Measurements from ENCODE around the gene ZNF442.
"Not testable (repeated sequence)": the region's sequence is repeated elsewhere in the genome, so short reads cannot be mapped to it uniquely, and the experiment has no call there.

The ZNF442 gene

GRCh38 chr19:12365236-12366162, at the start of gene ZNF442:
Gene ZNF442, minus strand, starts transcription at chr19:12365683. Its CDS starts 2,052 bp downstream, at chr19:12363631.
- peak; percentile 92 for DNase-seq

- DNase-seq, result no peak
These were observed 46.4 kb upstream of the ZNF442 start for GRCh38 chr19:12411893-12412292.

- DNase-seq, result peak; percentile 90
These were observed 35.4 kb upstream of the ZNF442 start, which contains the start of gene ZNF799 for GRCh38 chr19:12400633-12401502. Gene ZNF799, minus strand, starts transcription at chr19:12401271. Its CDS starts 201 bp downstream, at chr19:12401070.

- peak; percentile 37 for DNase-seq
These were observed 34.6 kb upstream of the ZNF442 start for GRCh38 chr19:12399901-12400632.

- DNase-seq, result not testable (repeated sequence)
These were observed 25.7 kb upstream of the ZNF442 start for GRCh38 chr19:12391148-12391547.

GRCh38 chr19:12386365-12386764, 20.9 kb upstream of the ZNF442 start:
- not testable (repeated sequence) for DNase-seq

GRCh38 chr19:12380444-12380737, 14.9 kb upstream of the ZNF442 start:
- no peak for DNase-seq

GRCh38 chr19:12379732-12380443, 14.4 kb upstream of the ZNF442 start:
- DNase-seq, result no peak

- no peak for DNase-seq
These were observed 8.5 kb upstream of the ZNF442 start for GRCh38 chr19:12374026-12374425.

- peak; percentile 29 for DNase-seq
These were observed 870 bp downstream of the ZNF442 start for GRCh38 chr19:12364391-12365235.

GRCh38 chr19:12362236-12362635, 3.2 kb downstream of the ZNF442 start:
- not testable (repeated sequence) for DNase-seq

GRCh38 chr19:12353375-12353774, 12.1 kb downstream of the ZNF442 start:
- DNase-seq, result no peak

- no peak for DNase-seq
These were observed 14.6 kb downstream of the ZNF442 start for GRCh38 chr19:12350890-12351197.

- no peak for DNase-seq
These were observed 15.1 kb downstream of the ZNF442 start for GRCh38 chr19:12350185-12350889.

GRCh38 chr19:12346896-12347295, 18.6 kb downstream of the ZNF442 start:
- no peak for DNase-seq

GRCh38 chr19:12345197-12345596, 20.3 kb downstream of the ZNF442 start:
- no peak for DNase-seq

GRCh38 chr19:12333162-12334159, 32.0 kb downstream of the ZNF442 start, which contains the start of gene ZNF563:
Gene ZNF563, minus strand, starts transcription at chr19:12333633. Its CDS starts 151 bp downstream, at chr19:12333482.
- peak; percentile 94 for DNase-seq

GRCh38 chr19:12331211-12331941, 34.1 kb downstream of the ZNF442 start:
- no peak for DNase-seq

- DNase-seq, result no peak
These were observed 35.1 kb downstream of the ZNF442 start for GRCh38 chr19:12330340-12330739.
